Measurements from ENCODE around the gene GPATCH1. TPM values are rescaled to one million over a fixed set of nuclear protein-coding genes. Genes with fewer than 3 reads are reported as not detected.

The GPATCH1 gene
- total RNA-seq, 1 experiment from 2014 or later = 34.7 TPM

- Histone ChIP-seq H3K27ac (ENCODE audit: low read length) (no peak overlapping the region), H3K9me3 (ENCODE audit: control insufficient read depth, insufficient read depth, low read depth, low read length) (no peaks in the 10 kb centered on the region), H3K27me3 (ENCODE audit: control insufficient read depth, insufficient read depth, low read length) (no peaks in the 10 kb centered on the region), H3K4me1 (ENCODE audit: control insufficient read depth, insufficient read depth, low read length) (peaks cover 11% of the 10 kb centered on the region), H3K36me3 (ENCODE audit: control insufficient read depth, insufficient read depth, low read length) (peaks cover 10% of the 10 kb centered on the region; the same call in 1 of the 2 replicates), H3K4me3 (ENCODE audit: low read depth in 2 of 2, low read length in 2 of 2) (no peak overlapping the region)
- DNase-seq (ENCODE audit: low read depth, low spot score) (no peak), ATAC-seq (no peak)
- TF ChIP-seq SIN3A (IDR thresholded peaks at IDR 0.05; ENCODE audit: borderline replicate concordance, insufficient read depth, low read depth, low read length) (no peak), CTCF (IDR thresholded peaks at IDR 0.05) (no peak), TCF7L2 (IDR thresholded peaks at IDR 0.05; ENCODE audit: low read depth, low read length) (no peak), REST (IDR thresholded peaks at IDR 0.05; ENCODE audit: insufficient read depth in 1 of 2, low read depth in 2 of 2, low read length in 1 of 2) (no peak), POLR2AphosphoS5 (IDR thresholded peaks at IDR 0.05; ENCODE audit: low read depth, low read length) (no peak)
- intact Hi-C loops (cut with micrococcal nuclease; ENCODE audit: unreplicated experiment) (no loop called here), in situ Hi-C loops (cut with HindIII; ENCODE audit: low pct_unique_long_range_greater_than_20kb, low sequenced_read_pairs) (no loop called here)
- CTCF ChIA-PET = interaction anchor here (1.3 kb wide), 1 partner anchor 54 kb away, joined by 7 read pairs; no protein-coding TSS in a partner anchor
- BruUV-seq (replicated peaks) = no TSS peak
- POLR2A ChIA-PET = no interaction called here
These were observed 48.9 kb downstream of the GPATCH1 start for GRCh38 chr19:33129901-33130300.

GRCh38 chr19:33130433-33130832 is 49.5 kb downstream of the GPATCH1 start:
- intact Hi-C loops (cut with micrococcal nuclease; ENCODE audit: unreplicated experiment) (no loop called here), in situ Hi-C loops (cut with HindIII; ENCODE audit: low pct_unique_long_range_greater_than_20kb, low sequenced_read_pairs) (no loop called here)
- POLR2A ChIA-PET = no interaction called here
- no peak for ATAC-seq
- no peak for DNase-seq (ENCODE audit: low read depth, low spot score)
- TF ChIP-seq REST (IDR thresholded peaks at IDR 0.05; ENCODE audit: insufficient read depth in 1 of 2, low read depth in 2 of 2, low read length in 1 of 2) (no peak), CTCF (IDR thresholded peaks at IDR 0.05) (no peak), POLR2AphosphoS5 (IDR thresholded peaks at IDR 0.05; ENCODE audit: low read depth, low read length) (no peak), SIN3A (IDR thresholded peaks at IDR 0.05; ENCODE audit: borderline replicate concordance, insufficient read depth, low read depth, low read length) (no peak), TCF7L2 (IDR thresholded peaks at IDR 0.05; ENCODE audit: low read depth, low read length) (no peak)
- H3K4me3 ChIP-seq (ENCODE audit: low read depth in 2 of 2, low read length in 2 of 2) = no peak overlapping the region
- peaks cover 11% of the 10 kb centered on the region for H3K4me1 ChIP-seq (ENCODE audit: control insufficient read depth, insufficient read depth, low read length)
- H3K27ac ChIP-seq (ENCODE audit: low read length) = no peak overlapping the region
- H3K36me3 ChIP-seq (ENCODE audit: control insufficient read depth, insufficient read depth, low read length) = peaks cover 10% of the 10 kb centered on the region; the same call in 1 of the 2 replicates
- CTCF ChIA-PET = interaction anchor here (1.3 kb wide), 1 partner anchor 54 kb away, joined by 7 read pairs; no protein-coding TSS in a partner anchor
- no peaks in the 10 kb centered on the region for H3K9me3 ChIP-seq (ENCODE audit: control insufficient read depth, insufficient read depth, low read depth, low read length)
- BruUV-seq (replicated peaks) = no TSS peak
- no peaks in the 10 kb centered on the region for H3K27me3 ChIP-seq (ENCODE audit: control insufficient read depth, insufficient read depth, low read length)
